Measurements from ENCODE around the gene JAM3.

GRCh38 chr11:134025082-134025429, 43.8 kb upstream of the JAM3 start:
- TF ChIP-seq HDAC2 (IDR thresholded peaks at IDR 0.05), result no peak
- TF ChIP-seq POLR2AphosphoS5 (IDR thresholded peaks at IDR 0.05; ENCODE audit: low read length), result no peak
- TF ChIP-seq TAF1 (IDR thresholded peaks at IDR 0.05; ENCODE audit: borderline replicate concordance, low read depth, low read length), result no peak
- TF ChIP-seq ZSCAN29 (IDR thresholded peaks at IDR 0.05), result no peak
- no peak for TF ChIP-seq REST (IDR thresholded peaks at IDR 0.05; ENCODE audit: low read depth, low read length)
- TF ChIP-seq TARDBP (IDR thresholded peaks at IDR 0.05; ENCODE audit: borderline replicate concordance), result no peak
- TF ChIP-seq POLR2A (IDR thresholded peaks at IDR 0.05; ENCODE audit: low read depth, low read length), result no peak
- no peak for TF ChIP-seq CTCF (IDR thresholded peaks at IDR 0.05 in 2 of 3, conservative IDR thresholded peaks at IDR 0.05 in 1 of 3; ENCODE audit: control insufficient read depth in 2 of 3, extremely low read depth in 1 of 3, insufficient read depth in 1 of 3, low read depth in 3 of 3, low read length in 3 of 3)
- TF ChIP-seq, protein P1, sequence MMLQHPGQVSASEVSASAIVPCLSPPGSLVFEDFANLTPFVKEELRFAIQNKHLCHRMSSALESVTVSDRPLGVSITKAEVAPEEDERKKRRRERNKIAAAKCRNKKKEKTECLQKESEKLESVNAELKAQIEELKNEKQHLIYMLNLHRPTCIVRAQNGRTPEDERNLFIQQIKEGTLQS (IDR thresholded peaks at IDR 0.05; ENCODE audit: borderline replicate concordance, extremely low read depth, low read depth, low read length), result no peak
- TF ChIP-seq ESRRA (IDR thresholded peaks at IDR 0.05; ENCODE audit: low read length), result no peak
- TF ChIP-seq RELA (IDR thresholded peaks at IDR 0.05; ENCODE audit: borderline replicate concordance, partially characterized antibody), result no peak

Measured in GM12878 (cell line).